ENCODE measurements around the gene TCEAL4.
A peak's percentile ranks its signal among the peaks of the same experiment; 100 is the strongest.

Gene TCEAL4

DNA sequence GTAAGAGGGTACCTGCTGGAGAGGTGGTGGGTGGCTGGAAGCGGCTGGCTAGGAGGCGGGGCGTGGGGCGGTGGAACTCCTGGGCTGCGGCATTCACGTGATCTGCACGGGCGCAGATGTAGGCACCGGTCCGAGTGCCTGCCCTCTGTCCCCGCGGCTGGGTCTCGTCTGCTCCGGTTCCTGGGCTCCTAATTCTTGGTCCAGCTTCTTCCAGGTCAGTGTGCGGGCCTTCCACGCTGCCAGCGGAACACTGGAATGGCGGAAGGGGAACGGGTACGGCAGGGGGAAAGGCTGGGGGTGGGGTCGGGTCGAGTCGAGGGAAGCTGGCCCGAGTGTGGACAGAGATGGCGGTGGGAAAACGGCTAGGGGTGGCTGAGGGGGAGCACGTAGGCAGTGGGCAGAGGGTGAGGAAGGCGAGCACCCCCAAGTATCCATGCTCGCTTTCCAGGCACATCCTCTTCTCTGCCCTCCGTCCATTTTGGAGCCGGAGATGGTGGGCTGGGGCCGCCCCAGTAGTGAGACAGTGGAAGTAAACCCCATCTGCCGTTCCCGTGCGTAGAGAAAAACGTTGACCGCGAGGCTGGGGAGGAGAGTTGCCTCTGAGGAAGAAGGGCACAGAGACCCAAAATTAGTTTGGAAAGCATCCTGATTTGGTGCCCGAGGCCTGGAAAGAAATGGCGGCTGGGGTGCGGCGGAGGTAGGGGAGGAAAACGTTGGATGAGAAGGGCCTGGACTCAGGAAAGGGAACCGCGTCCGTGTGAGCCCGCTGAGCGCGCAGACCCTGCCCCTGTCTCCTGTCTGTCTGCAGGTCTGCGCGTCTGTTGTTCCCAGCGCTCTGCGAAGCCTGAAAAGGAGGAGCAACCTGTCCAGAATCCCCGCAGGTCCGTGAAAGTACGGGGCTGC is at the start of gene TCEAL4:
Gene TCEAL4, plus strand, starts transcription at position 105 of the 903 bp plus-strand sequence. CDS start 1,161 bp downstream, outside the sequence.
- DNase-seq (ENCODE audit: low read depth in 2 of 2, low spot score in 1 of 2), result peak in 1 of 2 donors; percentile 26

DNA sequence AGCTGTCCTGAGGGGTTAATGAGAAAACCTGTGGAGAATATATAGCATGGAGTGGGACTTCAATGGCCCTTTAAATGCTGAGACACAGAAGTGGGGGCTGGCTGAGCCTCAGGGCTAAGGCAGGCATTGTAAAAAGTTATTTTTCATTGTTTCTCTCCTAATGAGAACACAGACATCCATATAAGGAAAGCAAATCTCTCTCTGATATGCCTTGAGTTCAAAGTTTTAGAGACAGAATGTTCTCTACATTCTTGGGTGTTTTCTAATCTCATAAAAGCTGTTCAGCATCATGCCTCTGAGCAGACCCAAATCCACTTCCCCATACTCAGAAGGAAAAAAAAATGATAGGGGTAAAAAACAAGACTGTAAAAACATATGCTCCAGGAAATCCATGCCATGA is 49.2 kb upstream of the TCEAL4 start:
- DNase-seq (ENCODE audit: low read depth in 2 of 2, low spot score in 1 of 2), result no peak

GRCh38 chrX:103536732-103537131 is 48.6 kb upstream of the TCEAL4 start:
- DNase-seq (ENCODE audit: low read depth in 2 of 2, low spot score in 1 of 2), result no peak

DNA sequence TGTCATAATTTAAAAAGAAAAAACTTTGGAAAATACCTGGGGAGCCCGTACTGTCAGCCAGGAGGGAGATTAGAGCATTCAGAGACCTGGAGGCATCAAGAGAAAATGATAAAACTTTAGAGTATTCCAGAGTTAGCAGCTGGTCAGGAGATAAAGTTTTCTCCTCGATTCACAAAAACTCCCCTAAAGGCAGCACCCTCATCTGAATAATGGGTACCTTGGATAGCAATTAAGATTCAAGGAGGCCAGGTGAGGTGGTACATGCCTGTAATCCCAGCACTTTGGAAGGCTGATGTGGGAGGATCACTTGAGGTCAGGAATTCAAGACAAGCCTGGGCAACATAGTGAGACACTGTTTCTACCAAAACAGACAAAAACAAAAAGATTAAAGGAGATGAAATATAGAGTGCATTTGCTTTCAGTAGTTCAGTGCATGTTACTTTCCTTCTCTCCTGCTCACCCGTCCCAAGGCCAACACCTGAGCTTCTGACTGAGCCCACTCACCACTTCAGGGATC is 47.4 kb upstream of the TCEAL4 start:
- no peak for DNase-seq (ENCODE audit: low read depth in 2 of 2, low spot score in 1 of 2)

DNA sequence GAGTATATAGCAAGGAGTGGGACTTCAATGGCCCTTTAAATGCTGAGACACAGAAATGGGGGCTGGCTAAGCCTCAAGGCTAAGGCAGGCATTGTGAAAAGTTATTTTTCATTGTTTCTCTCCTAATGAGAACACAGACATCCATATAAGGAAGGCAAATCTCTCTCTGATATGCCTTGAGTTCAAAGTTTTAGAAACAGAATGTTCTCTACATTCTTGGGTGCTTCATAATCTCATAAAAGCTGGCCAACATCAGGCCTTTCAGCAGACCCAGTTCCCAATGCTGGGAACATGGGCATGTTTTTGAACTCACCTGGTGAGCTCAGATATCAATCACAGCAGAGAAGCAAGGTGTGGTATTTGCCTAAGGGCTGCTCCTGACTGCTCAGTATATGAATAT is 46.6 kb upstream of the TCEAL4 start:
- DNase-seq (ENCODE audit: low read depth in 2 of 2, low spot score in 1 of 2), result no peak

DNA sequence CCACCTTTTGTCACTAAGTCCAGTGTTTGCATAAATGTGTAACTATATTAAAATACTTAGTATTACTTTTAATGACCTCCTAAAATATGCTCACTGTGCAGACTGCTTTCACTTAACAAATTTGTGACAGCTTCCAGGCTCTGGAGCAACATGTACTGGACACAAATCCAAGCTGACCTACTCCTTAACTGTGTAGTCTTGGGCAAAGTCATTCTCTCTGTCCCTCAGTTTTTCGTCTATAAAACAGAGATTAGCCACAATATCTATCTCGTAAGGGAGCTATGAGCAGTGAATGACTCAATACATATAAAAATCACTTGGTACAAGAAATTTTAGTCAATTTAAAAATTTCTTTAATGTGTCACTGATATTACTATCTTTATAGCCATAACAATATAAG is 45.6 kb upstream of the TCEAL4 start:
- no peak for DNase-seq (ENCODE audit: low read depth in 2 of 2, low spot score in 1 of 2)

GRCh38 chrX:103540145-103540544 is 45.2 kb upstream of the TCEAL4 start:
- DNase-seq (ENCODE audit: low read depth in 2 of 2, low spot score in 1 of 2), result no peak

- DNase-seq (ENCODE audit: low read depth in 2 of 2, low spot score in 1 of 2), result no peak
Measured at GRCh38 chrX:103549916-103550315, 35.4 kb upstream of the TCEAL4 start.

DNA sequence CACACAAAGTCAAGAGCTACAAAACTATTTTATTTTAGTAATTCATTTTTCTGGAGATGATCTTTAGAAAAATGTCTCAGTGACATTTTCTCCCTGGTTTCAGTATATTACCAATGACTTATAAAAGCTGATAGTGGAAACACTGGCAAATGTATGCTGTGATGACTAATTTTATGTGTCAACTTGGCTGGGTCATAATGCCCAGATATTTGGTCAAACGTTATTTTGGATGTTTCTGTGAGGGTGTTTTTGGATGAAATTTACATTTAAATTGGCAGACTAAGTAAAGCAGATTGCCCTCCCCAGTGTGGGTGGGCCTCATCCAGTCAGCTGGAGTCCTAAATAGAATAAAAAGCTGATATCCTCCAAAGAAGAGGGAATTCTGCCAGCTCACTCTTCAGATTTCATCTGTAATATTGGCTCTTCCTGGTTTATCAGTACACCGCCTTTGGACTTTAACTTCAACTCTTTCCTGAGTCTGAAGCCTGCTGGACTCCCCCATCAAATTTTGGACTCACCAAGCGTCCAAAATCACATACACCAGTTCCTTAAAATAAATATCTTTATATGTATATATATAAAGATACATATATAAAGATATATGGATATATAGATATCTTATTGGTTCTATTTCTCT is 34.8 kb upstream of the TCEAL4 start:
- DNase-seq (ENCODE audit: low read depth in 2 of 2, low spot score in 1 of 2), result no peak

DNA sequence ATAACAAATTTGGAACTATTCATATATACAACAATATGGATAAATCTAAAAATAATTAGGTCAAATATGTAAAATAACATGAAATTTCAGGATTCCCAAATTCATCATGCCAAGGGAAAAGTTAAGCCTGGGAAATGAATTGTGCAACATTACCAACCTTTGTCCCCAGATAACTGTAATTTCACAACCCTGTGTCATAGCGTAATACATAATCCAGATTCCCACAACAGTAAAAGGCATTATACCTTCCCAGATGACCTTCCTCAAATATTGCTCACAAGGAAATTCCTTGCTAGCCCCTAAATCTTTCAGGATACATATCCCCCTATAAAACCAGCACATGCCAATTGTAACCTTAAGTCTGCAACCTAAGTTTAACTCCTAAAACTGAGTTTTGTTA is 33.1 kb upstream of the TCEAL4 start:
- no peak for DNase-seq (ENCODE audit: low read depth in 2 of 2, low spot score in 1 of 2)

DNA sequence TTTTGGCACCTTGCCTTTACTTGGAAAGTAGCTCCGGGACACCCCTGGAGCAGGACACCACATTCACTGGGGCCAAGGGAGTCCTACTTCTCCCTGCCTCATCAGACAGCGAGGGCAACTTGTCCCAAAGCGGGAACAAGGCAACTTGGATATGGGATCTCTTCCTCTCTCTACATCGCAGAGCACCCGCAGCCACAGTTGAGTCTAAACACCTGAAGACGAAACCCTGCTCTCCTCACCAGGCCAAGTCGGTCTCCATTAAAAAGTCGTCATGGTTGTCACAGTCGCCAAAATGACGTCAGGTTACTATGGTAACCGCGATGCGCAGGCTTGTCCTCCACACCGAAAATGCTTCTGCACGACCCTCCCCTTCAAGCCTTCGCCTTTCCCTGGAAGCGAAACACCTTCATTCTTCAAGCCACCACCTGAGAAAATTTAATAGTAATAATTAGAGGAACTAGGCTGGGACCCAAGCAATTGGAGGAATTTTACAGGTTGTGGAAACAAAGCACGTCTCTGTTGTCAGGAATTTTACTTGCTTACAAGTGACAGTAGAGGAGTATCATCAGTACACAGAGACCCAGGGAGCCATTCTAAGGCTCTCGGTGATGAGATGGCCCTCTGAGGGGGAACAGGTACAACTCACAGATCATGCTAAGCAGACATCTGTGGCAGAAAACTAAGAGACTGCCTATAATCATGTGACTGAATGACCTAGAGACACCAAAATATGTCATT is 30.5 kb upstream of the TCEAL4 start:
- DNase-seq (ENCODE audit: low read depth in 2 of 2, low spot score in 1 of 2), result peak; percentile 12 to 13

DNA sequence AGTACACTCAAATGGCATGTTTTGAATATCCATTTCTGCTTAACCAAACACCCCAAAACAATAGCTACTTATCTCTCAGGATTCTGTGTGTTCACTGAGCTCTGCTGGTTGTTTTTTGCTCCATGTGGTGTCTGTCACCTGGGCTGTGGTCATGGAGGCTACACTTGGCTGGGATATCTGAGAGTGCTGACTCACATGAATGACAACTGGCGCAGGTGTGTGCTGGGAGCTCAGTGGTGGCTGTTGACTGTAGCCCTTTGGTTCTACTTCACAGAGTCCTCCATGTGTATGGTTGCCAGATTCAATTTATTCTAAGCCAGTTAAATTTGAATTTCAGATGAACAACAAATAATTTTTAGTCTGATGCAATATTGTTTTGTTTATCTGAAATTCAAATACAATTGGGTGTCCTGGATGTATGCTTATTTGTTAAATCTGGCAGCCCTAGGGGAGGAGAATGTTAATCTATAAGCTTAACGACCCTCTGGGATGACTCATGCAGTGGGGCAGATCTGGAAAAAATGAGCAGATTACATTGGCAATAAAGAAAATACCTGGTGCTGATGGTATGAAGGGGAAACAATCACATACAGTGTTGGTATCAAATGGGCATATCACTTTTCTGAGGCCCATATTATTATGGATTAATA is 28.2 kb upstream of the TCEAL4 start:
- no peak for DNase-seq (ENCODE audit: low read depth in 2 of 2, low spot score in 1 of 2)

DNA sequence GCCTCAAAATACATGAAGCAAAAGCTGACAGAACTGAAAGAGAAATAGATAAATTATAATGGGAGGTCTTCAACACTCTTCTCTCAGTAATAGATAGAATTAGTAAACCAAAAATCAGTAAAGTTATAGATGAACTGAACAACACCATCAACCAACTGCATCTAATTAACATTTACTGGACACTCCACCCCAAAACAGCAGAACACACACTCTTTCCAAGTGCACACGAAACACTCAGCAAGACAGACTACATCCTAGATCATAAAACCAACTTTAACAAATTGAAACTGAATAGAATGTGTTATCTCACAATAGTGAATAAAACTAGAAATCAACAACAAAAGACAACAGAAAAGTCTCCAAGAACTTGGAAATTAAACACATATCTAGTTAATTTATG is 25.1 kb upstream of the TCEAL4 start:
- no peak for DNase-seq (ENCODE audit: low read depth in 2 of 2, low spot score in 1 of 2)

DNA sequence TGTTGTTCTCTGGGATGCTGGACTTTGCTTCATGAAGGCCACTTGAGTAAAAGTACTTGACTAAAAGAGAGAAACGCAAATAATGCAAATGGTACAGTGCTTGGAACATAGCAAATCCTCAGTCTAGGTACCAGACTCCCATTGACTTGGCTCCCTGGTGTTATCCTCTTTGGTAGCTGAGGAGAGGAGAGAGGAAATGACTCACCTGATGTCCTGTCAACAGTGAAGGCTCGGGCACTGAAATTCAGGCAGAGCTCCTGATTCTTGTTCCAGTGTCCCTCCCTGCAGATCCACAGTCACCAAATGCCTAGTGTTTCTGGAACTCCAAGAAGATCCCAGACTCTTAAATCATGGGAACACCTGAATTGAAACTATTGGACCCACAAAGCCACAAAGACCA is 22.5 kb upstream of the TCEAL4 start:
- DNase-seq (ENCODE audit: low read depth in 2 of 2, low spot score in 1 of 2), result no peak

GRCh38 chrX:103565197-103565596 is 20.1 kb upstream of the TCEAL4 start:
- no peak for DNase-seq (ENCODE audit: low read depth in 2 of 2, low spot score in 1 of 2)

GRCh38 chrX:103565752-103566151 is 19.6 kb upstream of the TCEAL4 start:
- no peak for DNase-seq (ENCODE audit: low read depth in 2 of 2, low spot score in 1 of 2)

GRCh38 chrX:103571121-103571520 is 14.2 kb upstream of the TCEAL4 start:
- DNase-seq (ENCODE audit: low read depth in 2 of 2, low spot score in 1 of 2), result no peak

DNA sequence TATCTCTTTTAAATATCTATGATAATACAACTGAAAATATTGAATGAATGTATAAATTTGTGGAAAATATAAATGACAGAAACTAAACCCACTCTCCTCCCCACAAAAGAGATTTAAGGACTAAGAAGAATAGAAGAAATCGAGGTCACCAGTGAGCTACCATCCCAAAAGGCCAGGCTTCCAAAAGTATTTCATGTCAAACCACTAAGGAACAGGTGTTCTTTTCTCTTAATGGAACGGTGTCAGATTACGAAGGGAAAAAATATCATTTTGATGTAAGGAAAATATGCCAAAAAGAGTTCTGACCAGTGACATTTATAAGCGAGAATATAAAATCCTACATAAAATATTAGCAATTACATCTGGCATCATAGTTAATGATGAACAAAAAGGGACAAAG is 13.6 kb upstream of the TCEAL4 start:
- no peak for DNase-seq (ENCODE audit: low read depth in 2 of 2, low spot score in 1 of 2)

DNA sequence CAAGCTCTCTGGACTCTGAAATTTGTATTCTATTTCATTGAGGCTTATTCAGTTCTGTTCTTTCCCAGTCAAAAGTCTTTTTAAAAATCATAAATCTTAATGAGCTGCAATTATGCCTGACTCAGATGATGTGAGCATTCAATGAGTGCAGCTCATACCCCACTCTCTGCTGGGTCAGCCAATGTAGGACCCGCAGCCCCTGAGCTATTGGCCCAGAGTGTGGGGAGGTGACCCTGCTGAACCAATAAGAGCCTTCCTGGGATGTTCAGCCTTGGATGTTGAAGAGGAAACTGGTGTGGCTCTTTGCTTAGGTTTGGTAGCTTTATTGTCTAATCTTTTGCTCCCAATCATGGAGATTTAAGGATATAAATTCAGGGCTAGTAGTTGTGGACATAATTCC is 12.1 kb upstream of the TCEAL4 start:
- no peak for DNase-seq (ENCODE audit: low read depth in 2 of 2, low spot score in 1 of 2)

DNA sequence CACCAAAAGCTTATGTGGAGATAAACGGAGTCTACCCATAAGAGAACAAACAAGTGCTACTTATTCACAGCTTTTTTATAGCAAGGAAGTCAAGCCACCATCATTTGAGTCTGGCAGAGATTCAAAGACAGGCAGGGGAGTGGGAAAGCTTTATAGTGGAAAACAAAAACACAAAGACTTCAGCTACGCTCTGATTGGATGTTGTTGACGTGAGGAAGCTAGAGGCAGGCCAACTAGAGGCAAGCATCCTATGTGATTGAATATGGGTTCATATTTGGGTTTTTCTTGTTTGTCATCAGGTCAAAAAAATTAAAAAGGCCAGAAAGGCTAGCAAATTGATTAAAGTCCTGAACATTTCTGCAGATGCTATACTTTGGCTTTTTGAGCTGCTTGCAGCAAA is 719 bp upstream of the TCEAL4 start:
- no peak for DNase-seq (ENCODE audit: low read depth in 2 of 2, low spot score in 1 of 2)

GRCh38 chrX:103586314-103586646 is 965 bp downstream of the TCEAL4 start:
- DNase-seq (ENCODE audit: low read depth in 2 of 2, low spot score in 1 of 2), result no peak

Data from stimulated activated CD8-positive, alpha-beta memory T cell treated with anti-CD3 and anti-CD28 coated beads, Interleukin-4, amount 100 ng/mL, for 4 hours (primary cell).